T-helper 9 cell (primary cell): Measurements from ENCODE around the gene PLEKHA5.
A peak's percentile ranks its signal among the peaks of the same experiment; 100 is the strongest.
"Not testable (repeated sequence)": the region's sequence is repeated elsewhere in the genome, so short reads cannot be mapped to it uniquely, and the experiment has no call there.

ENCODE experiments used
- DNase-seq: peaks from one replicate; pipeline ENCODE4 v3.0.0-alpha.2; 2020
- total RNA-seq, 2 donors: gene quantifications; one replicate each; lab custom pipeline; 2026; lab: John Stamatoyannopoulos, UW

PLEKHA5 gene, protein sequence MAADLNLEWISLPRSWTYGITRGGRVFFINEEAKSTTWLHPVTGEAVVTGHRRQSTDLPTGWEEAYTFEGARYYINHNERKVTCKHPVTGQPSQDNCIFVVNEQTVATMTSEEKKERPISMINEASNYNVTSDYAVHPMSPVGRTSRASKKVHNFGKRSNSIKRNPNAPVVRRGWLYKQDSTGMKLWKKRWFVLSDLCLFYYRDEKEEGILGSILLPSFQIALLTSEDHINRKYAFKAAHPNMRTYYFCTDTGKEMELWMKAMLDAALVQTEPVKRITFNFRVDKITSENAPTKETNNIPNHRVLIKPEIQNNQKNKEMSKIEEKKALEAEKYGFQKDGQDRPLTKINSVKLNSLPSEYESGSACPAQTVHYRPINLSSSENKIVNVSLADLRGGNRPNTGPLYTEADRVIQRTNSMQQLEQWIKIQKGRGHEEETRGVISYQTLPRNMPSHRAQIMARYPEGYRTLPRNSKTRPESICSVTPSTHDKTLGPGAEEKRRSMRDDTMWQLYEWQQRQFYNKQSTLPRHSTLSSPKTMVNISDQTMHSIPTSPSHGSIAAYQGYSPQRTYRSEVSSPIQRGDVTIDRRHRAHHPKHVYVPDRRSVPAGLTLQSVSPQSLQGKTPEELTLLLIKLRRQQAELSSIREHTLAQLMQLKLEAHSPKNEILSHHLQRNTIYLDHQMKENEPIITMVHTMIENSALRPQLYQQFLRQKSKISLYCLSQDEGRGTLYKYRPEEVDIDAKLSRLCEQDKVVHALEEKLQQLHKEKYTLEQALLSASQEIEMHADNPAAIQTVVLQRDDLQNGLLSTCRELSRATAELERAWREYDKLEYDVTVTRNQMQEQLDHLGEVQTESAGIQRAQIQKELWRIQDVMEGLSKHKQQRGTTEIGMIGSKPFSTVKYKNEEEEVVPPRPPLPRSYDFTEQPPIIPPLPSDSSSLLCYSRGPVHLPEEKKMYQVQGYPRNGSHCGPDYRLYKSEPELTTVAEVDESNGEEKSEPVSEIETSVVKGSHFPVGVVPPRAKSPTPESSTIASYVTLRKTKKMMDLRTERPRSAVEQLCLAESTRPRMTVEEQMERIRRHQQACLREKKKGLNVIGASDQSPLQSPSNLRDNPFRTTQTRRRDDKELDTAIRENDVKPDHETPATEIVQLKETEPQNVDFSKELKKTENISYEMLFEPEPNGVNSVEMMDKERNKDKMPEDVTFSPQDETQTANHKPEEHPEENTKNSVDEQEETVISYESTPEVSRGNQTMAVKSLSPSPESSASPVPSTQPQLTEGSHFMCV
- total RNA-seq, result 27.9 to 29.4 reads per million in 2 donors

DNA sequence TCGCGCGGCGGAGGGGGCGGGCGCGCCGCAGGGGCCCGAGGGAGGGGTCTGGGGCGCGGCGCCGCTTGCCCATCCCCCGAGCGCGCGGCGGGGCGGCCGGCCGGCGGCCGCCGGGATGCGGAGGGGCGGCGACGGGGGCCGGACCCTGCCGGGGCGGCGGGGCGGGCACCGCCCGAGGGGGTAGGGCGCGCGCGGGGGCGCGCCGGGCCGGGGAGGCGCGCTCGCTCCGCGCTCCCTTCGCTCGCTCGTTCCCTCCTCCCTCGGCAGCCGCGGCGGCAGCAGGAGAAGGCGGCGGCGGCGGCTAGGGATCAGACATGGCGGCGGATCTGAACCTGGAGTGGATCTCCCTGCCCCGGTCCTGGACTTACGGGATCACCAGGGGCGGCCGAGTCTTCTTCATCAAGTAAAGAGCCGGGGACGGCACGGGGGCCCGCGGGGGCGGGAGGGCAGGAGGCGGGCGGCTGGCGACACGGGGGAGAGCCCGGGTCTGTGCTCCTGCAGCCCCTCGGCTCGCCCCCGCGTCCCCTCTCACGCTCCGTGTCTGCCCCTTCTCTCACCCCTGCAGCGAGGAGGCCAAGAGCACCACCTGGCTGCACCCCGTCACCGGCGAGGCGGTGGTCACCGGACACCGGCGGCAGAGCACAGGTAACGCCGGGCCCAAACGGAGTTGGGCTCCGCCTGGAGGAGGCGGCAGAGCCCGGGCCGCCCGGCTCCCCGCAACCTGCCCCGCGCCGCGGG lies at the start of gene PLEKHA5:
Gene PLEKHA5, plus strand, starts transcription at position 248 of the 738 bp plus-strand sequence. Its CDS starts 67 bp downstream, at position 315.
- peak; percentile 33 for DNase-seq

DNA sequence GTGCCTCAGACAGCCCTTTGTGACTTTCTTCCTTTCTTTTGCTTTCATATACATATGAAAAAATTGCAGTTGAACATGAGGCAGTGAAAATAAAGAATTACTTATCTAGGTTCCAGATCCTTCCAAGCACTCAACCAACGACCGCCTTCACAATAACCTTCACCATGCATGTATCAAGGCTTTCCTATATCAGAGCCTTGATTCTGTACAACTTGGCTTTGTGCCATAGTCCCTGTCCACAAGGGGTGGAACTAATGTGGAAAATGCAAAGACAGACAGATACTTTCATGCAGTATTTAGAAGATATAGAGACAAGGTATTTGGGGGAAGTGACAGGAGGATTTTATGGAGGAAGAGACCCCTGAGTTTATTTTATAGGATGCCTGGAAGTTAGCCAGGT lies 48.6 kb upstream of the PLEKHA5 start:
- DNase-seq, result no peak

DNA sequence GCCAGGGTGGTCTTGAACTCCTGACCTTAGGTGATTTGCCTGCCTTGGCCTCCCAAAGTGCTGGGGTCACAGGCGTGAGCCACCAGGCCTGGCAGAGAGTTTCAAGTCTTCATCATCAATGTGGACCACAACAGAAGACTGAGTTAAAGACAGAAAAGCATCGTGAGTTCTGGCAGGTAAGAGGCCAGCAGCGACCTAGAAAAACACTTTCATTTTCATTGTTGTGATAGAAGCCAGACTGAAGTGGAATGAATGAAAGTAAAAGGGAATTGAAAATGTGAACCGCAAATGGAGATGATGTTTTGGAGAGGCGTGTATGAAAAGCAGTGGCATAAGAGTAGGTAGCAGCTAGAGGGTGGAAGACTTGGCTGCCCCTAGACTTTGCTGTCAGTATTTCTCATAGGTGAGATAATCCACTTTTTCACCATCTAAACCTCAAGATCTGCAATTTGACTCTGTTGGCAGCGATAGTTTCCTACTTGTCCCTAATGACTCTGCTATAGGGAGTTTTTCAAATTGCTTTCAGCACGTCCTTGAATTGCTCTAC lies 47.1 kb upstream of the PLEKHA5 start:
- DNase-seq, result no peak

DNA sequence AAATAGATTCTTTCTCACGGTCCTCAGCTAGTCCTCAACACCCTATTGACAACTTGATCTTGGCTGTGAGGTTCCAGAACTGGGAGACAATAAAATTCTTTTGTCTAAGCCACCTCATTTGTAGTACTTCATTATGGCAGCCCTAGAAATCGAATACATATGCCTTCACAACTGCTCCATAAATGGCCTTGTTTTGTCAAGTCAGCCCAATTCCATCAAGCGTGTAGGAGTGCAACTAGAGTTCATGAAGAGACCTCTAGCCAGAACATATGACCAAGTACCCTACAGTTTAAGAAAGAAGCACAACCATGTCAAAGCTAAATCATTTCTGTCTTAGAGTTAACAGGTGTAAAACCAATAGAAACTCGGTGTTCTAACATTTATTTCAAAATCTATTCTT lies 45.0 kb upstream of the PLEKHA5 start:
- no peak for DNase-seq

DNA sequence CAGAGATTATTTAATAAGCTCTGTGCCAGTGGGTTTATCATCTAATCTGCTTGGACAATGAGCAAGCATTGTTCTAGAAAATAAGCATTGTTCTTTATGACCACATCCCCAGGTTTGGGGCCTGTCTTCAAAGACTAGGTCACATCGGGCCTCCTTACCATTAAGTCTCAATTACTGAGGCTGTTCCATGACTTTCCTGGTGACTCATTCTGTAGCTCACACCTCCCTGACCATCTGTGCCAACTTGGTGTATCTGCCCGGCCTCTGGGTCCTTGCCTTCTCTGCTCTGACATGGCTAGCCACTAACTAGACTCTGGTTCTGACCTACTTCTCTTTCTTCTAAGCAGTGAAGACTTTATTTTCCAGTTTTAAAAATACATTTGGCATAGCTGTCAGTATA lies 44.4 kb upstream of the PLEKHA5 start:
- DNase-seq, result no peak

DNA sequence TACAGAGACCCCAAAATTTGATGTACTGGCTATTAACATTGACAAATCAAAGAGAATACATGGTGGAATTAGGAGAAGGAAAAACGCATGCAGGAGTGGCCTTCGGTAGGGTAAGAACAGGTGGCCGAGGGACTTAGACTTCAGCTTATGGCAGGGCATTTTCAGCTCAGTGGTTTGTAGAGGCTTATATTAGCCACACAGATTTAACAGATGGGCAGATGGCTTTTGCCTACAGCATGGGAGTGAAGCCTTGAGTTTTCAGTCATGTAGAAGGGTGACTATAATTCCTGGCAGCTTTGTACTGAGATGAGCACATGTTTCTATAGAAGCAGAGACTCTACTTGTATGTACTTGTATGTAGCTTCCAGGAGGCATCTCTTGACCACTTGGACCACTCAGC lies 40.9 kb upstream of the PLEKHA5 start:
- DNase-seq, result no peak

DNA sequence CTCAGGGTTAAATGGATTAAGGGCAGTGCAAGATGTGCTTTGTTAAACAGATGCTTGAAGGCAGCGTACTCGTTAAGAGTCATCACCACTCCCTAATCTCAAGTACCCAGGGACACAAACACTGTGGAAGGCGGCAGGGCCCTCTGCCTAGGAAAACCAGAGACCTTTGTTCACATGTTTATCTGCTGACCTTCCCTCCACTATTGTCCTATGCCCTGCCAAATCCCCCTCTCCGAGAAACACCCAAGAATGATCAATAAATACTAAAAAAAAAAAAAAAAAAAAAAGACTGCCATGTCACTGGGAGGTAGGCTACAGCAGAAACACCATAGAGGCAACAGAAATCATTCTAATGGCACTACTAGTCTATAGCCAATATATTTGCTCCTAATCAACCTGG lies 37.1 kb upstream of the PLEKHA5 start:
- DNase-seq, result not testable (repeated sequence)

DNA sequence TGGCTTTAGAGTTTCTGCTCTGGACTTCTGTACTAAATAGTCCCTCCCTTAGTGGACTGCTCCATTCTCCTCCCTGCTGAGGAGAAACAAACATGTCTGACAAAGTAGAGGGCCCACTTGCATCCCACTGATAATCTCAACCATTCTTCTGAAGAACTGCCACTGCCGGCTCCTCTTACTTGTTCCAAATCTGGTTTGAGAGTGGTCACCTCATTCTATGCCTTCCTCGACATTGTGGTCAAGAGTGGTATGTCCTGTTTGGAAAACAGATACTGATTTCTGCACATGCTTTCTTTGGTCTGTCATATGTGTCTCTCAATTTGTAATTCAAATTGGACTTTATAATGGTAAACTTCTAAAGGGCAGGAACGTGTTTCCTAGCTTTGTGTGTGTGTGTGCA lies 36.3 kb upstream of the PLEKHA5 start:
- no peak for DNase-seq

DNA sequence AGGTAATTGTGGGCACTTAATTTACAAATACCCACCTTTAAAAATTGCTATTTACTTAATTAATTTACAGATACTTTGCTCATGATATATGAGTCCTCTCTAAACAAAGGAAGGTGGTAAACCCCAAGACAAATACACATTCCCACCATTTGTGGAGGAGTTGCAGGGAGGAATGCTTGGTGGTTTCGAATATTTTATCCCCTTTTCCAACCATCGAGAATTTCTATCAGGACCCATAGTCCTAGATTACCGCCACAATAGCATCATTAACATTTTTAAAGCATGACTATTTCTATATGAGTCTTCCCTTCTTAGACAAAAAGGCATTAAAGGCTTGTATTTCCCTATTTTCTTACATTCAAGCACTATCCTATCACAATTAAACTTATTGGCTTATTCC lies 34.2 kb upstream of the PLEKHA5 start:
- DNase-seq, result no peak

DNA sequence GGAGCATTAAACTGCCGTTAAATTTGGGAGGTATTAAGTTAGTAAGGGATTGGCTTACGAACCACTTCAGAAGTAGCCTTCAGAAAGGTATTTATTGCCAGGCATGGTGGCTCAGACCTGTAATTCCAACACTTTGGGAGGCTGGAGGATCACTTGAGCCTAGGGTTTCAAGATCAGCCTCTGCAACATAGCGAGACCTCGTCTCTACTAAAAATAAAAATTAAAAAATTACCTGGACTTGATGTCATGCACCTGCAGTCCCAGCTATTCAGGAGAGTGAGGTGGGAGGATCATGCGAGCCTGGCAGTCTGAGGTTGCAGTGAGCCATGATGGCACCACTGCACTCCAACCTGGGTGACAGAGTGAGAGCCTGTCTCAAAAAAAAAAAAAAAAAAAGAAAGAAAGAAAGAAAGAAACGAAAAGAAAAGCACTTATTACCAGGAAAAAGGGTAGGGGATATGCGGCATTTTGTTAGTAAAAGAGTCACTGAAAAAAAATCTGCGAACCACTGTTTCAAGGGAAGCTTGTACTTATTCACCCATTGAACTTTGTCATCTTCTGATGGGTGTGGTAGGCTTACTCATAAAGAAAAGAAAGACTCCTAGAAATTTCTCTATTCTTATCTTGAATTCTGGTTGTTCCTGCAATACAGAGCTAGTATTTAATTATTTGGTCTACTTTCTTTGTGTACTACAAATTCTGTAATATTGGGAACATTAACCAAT lies 33.6 kb upstream of the PLEKHA5 start:
- no peak for DNase-seq

DNA sequence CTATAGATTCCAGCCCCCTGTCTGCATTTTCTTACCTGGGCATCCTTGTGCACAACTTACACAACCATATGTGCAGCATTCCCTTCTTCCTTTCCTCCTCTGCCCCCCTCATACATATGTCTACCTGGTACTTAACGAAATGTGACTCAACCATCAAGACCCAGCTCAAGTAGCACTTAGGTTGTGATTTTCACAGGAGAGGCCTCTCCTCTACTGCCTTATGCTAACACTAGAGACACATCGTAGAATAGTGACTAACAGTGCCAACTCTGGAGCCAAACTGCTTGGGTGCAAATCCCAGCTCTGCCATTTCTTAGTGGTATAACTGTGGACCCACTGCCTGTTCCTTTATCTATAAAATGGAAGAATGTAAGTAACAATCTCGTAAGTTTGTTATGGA lies 24.1 kb upstream of the PLEKHA5 start:
- no peak for DNase-seq

DNA sequence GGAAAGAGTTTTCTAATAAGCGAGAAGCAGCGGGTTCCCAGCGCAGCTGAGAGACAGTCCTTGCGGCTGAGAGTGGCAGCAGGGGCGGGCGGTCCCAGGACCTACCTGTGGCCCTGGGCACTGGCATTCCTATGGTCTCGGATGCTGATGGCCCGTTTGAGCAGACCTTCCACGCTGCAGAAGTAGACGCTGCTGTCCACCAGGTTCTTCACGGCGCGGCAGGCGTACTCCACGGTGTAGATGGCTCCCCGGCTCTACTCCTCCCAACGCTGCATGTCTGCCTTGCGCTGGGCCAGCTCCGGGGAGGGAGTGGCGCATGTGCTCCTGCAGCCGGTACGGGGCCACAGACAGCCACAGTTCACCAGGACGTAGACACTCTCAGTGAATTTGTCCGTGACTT lies 21.8 kb upstream of the PLEKHA5 start:
- no peak for DNase-seq

DNA sequence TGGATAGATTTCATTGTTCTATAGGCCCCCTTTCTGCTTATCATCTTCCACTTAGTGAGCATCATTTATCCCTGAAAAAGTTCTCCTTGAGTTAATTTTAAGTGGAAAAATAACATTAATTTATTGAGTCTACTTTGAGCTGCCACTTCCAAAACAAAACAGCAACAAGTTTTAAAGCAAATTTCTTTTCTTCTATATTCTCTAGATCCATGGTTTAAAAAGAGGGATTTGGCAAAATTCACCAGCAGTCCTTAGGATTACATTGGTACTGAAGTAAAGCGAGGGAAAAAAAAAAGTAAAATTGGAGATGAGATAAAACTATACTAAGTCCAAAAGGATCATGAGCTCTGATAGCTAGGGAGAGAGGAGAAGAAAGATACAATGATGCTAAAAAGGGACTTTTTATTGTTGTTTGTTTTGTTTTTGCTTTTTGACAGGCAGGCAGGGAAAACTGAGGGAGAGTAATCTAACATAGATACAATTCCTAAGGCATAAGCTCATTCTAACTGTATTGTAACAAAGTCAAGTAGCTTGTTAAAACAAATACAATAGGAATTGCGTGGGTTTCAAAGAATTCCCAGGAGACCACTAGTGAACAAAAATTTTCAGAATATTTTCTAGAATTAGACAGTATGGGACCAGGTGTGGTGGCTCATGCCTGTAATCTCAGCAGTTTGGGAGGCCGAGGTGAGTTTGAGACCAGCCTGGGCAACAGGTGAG lies 19.2 kb upstream of the PLEKHA5 start:
- DNase-seq, result no peak

DNA sequence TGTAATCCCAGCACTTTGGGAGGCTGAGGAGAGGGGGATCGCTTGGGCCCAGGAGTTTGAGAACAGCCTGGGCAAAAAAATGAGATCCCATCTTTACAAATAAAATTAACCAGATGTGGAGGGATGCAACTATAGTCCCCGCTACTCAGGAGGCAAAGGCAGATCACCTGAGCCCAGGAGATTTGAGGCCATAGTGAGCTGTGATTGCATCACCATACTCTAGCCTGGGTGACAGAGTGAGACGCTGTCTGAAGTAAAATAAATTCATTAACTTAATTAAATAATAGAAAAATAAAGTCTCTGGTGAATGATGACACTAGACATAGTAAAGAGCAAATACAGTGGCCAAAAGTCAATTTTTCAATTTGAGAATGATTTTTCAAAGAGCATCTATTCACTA lies 16.1 kb upstream of the PLEKHA5 start:
- no peak for DNase-seq

DNA sequence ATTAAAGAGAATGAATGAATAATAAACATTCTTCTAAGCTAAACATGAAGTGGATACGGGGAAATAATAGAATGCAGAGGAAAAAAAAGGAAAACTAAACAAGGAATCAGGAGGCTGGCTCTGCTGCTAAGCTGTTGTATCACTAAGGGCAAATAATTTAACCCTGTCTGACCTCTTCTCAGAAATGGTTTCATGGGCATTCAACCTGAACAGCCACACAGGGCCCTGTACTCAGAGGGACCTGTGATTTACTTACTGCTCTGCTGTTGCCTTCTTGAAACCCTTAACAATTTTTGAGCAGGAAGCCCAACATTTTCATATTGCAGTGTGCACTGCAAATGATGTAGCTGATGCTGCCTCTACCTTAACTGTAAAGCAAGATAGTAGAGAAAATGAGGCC lies 14.2 kb upstream of the PLEKHA5 start:
- DNase-seq, result no peak

DNA sequence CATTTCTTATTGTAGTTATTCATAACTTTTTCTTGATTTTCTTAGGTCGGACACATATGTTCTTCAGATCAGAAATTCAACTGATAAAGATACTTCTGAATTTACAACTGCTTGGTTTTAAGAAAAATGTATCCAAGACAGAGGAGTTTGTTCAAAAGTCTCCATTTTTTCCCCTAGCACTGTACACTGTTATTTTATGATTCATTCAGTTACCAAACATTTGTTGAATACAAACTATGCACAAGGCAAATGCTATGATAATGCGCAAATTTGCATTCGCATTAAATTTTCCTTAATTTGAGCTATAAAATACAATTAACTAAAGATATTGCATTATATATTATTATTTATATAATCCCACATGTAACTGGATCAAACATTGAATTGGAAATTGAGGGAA lies 10.1 kb upstream of the PLEKHA5 start:
- no peak for DNase-seq

DNA sequence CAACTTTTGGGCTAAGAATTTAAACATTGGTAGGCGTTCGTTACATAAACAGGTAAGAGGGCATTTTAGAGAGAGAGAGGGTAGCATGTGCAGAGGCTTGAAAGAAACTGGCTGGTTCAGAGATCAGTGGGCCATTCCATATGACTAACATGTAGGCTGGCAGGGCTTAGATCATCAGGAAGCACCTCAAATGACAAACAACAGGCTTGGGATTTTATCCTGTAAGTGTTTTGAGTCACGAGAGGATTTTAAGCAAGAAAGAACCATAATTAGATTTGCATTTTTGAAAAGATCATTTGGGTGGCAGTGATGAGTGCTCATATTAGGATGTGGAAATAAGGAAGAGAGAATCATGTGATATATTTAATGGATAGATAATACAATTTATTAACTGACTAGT lies 8.7 kb upstream of the PLEKHA5 start:
- no peak for DNase-seq

DNA sequence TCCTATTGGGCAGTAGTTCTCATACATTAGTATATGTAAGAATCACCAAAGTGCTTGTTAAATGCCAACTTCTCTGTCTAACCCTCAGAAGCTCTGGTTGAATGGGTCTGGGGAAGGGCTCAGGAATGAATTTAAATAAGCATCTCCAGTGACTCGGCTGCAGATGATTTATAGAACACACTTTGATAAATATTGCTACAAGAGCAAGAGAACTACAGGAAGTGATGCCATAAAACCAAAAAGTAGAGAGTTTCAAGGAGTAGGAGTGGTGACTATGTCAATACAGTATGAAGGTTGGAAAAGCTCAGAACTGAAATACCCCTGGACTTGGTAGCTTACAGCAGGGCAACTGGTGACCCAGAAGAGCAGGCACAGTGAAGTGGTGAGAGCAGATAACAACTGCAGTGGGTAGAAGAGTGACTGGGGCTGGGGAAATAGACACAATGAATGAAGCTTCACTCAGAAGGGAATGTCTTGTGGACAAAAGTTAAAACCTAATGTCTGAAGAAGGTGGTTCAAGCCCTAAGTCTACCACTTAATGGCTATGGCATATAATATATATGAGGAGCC lies 8.0 kb upstream of the PLEKHA5 start:
- DNase-seq, result no peak

DNA sequence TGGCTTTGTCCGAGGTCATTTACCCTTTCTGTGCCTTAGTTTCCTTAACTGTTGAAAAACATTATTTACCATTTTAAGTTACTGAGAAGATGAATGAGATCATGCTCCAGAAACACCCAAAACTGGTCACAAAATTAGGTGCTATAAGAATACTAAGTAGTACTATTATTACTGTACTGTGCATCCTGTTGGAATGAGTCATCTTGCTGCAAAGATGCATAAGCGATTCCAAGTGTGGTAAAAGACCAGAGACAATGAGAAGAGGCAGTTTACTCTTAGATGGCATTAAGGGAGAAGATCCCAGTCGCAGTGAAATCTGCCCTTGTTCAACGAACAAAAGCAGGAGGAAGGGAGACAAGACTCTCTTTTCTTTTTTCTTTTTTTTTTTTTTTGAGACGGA lies 4.2 kb upstream of the PLEKHA5 start:
- DNase-seq, result no peak

DNA sequence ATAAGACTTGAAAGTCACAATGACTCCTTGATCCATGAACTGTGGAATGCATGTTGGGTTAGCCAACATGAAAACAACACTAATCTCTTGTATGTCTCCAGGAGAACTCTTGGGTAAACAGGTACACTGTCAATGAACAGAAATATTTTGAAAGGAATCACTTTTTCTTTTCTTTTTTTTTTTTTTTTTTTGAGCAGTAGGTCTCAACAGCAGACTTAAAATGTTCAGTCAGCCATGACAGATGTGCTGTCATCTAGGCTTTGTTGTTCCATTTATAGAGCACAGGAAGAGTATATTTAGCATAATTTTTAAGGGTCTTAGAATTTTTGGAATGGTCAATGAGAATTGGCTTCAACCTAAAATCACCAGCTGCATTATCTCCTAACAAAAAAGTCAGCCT lies 2.3 kb upstream of the PLEKHA5 start:
- no peak for DNase-seq
